ENCODE measurements around the gene KRTAP4-16.

DNA sequence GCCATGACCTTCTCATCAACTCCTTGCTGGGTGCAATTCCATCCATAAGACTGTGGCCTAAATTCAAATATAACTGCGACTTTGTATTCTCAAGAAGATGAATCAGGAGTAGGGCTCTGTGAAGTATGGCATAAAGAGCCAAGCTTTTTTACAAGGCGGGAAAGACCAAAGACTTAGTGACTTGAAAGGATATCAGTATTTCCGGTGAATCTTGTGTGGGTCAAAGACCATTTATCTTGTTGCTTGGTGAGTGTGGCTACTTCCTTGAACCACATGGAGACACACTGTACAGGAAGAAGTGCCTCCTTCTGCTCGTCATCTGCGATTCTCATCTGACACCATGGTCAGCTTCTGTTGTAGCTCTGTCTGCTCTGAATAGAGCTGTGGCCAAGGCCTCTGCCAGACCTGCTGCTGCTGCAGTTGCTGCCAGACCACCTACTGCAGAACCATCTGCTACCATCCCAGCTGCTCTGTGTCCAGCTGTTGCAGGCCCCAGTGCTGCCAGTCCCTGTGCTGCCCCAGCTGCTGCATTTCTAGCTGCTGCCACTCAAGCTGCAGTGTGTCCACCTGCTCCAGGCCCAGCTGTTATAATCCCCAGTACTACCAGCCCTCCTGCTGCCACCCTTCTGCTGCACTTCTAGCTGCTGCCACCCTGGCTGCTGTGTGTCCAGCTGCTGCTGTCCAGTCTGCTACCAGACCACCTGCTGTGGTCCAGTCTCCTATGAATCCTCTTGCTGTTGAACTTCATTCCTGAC is 30.2 kb downstream of the KRTAP4-16 start:
- TF ChIP-seq, protein P1, sequence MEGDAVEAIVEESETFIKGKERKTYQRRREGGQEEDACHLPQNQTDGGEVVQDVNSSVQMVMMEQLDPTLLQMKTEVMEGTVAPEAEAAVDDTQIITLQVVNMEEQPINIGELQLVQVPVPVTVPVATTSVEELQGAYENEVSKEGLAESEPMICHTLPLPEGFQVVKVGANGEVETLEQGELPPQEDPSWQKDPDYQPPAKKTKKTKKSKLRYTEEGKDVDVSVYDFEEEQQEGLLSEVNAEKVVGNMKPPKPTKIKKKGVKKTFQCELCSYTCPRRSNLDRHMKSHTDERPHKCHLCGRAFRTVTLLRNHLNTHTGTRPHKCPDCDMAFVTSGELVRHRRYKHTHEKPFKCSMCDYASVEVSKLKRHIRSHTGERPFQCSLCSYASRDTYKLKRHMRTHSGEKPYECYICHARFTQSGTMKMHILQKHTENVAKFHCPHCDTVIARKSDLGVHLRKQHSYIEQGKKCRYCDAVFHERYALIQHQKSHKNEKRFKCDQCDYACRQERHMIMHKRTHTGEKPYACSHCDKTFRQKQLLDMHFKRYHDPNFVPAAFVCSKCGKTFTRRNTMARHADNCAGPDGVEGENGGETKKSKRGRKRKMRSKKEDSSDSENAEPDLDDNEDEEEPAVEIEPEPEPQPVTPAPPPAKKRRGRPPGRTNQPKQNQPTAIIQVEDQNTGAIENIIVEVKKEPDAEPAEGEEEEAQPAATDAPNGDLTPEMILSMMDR (IDR thresholded peaks at IDR 0.05; ENCODE audit: extremely low read depth in 1 of 2, insufficient read depth in 1 of 2, low read depth in 1 of 2, low read length in 2 of 2) = no peak
- TF ChIP-seq EZH2 (IDR thresholded peaks at IDR 0.05; ENCODE audit: borderline replicate concordance, low read depth, low read length, severe bottlenecking) (no peak), POLR2A (IDR thresholded peaks at IDR 0.05; ENCODE audit: low read depth, low read length) (no peak)
